Activated CD8-positive, alpha-beta T cell treated with anti-CD3 and anti-CD28 coated beads for 36 hours (primary cell): ENCODE results near the gene LAPTM5. TPM values are rescaled to one million over a fixed set of nuclear protein-coding genes. Genes with fewer than 3 reads are reported as not detected.

Source experiments
- ATAC-seq: fragments of 200-7000 bp; cut with Tn5 transposase; one replicate; pipeline ENCODE4 v1.10.0; 2021; ENCODE audit warnings: mild to moderate bottlenecking, moderate library complexity
- CTCF ChIA-PET: fragments of 350-600 bp; sonication (Branson Sonifier 250); formaldehyde crosslinking; loops from one replicate; lab custom pipeline; 2021; ENCODE audit warnings: antibody characterized with exemption; lab: Charles Lee
- POLR2A ChIA-PET: fragments of 350-600 bp; sonication (Branson Sonifier 250); formaldehyde crosslinking; loops from one replicate; lab custom pipeline; 2021; ENCODE audit warnings: antibody characterized with exemption; lab: Charles Lee
- DNase-seq: peaks from one replicate; pipeline ENCODE4 v3.0.0-alpha.2; 2020
- H3K27ac Mint-ChIP-seq: one replicate; pipeline ENCODE4 v1.8.0; 2021; ENCODE audit warnings: mild to moderate bottlenecking, mixed read lengths
- H3K27me3 Mint-ChIP-seq: one replicate; pipeline ENCODE4 v1.8.0; 2021; ENCODE audit warnings: mixed read lengths
- H3K36me3 Mint-ChIP-seq: one replicate; pipeline ENCODE4 v1.8.0; 2021; ENCODE audit warnings: low read depth, mixed read lengths
- H3K4me1 Mint-ChIP-seq: one replicate; pipeline ENCODE4 v1.8.0; 2021; ENCODE audit warnings: low read depth, mixed read lengths
- H3K4me3 Mint-ChIP-seq: one replicate; pipeline ENCODE4 v1.8.0; 2021; ENCODE audit warnings: mild to moderate bottlenecking, moderate library complexity, mixed read lengths
- H3K9me3 Mint-ChIP-seq: one replicate; pipeline ENCODE4 v1.8.0; 2021; ENCODE audit warnings: mixed read lengths
- CTCF ChIP-seq: fragments of 200-600 bp; IDR thresholded peaks from one replicate; pipeline ENCODE4 v1.8.0; 2022; ENCODE audit warnings: antibody characterized with exemption, mild to moderate bottlenecking
- intact Hi-C: fragments of 100-400 bp; cut with micrococcal nuclease; formaldehyde crosslinking; loops from one replicate; pipeline ENCODE4 v1.10.0; 2022
- total RNA-seq, 2 experiments: library from RNA; stranded (reverse); gene quantifications; one replicate each; pipeline ENCODE4 v1.2.3, GENCODE V29; 2021

Gene LAPTM5
- total RNA-seq, 2 experiments from 2014 or later: 229 to 237 TPM

GRCh38 chr1:30798389-30799232, 41.0 kb upstream of the LAPTM5 start:
- H3K9me3 Mint-ChIP-seq: no peaks in the 10 kb centered on the region
- intact Hi-C loops: no loop called here
- H3K4me1 Mint-ChIP-seq: peaks cover 2% of the 10 kb centered on the region
- H3K27me3 Mint-ChIP-seq: peaks cover 4% of the 10 kb centered on the region
- H3K27ac Mint-ChIP-seq: no peak overlapping the region
- ATAC-seq (no peak), DNase-seq (no peak)
- POLR2A ChIA-PET: interaction anchor here (0.8 kb wide), 1 partner anchor 112 kb away, joined by 3 read pairs; no protein-coding TSS in a partner anchor
- H3K4me3 Mint-ChIP-seq: no peak overlapping the region
- CTCF ChIA-PET: interaction anchor here (0.9 to 5.6 kb wide), 3 partner anchors 13 to 130 kb away, joined by 3 to 80 read pairs (median 4); no protein-coding TSS in a partner anchor
- no peak for TF ChIP-seq CTCF
- no peaks in the 10 kb centered on the region for H3K36me3 Mint-ChIP-seq

GRCh38 chr1:30795026-30795425, 37.5 kb upstream of the LAPTM5 start:
- Mint-ChIP-seq H3K9me3 (no peaks in the 10 kb centered on the region), H3K36me3 (no peaks in the 10 kb centered on the region), H3K27ac (no peak overlapping the region), H3K27me3 (peaks cover 1% of the 10 kb centered on the region), H3K4me3 (no peak overlapping the region), H3K4me1 (peaks cover 9% of the 10 kb centered on the region)
- intact Hi-C loops: no loop called here
- ATAC-seq (no peak), DNase-seq (no peak)
- CTCF ChIA-PET: interaction anchor here (1.2 to 1.7 kb wide), 3 partner anchors 76 to 134 kb away, joined by 3 to 5 read pairs (median 5); no protein-coding TSS in a partner anchor
- TF ChIP-seq CTCF: no peak
- POLR2A ChIA-PET: interaction anchor here (0.8 kb wide), 1 partner anchor 119 kb away, joined by 3 read pairs; no protein-coding TSS in a partner anchor

GRCh38 chr1:30794260-30794659, 36.7 kb upstream of the LAPTM5 start:
- no peak for TF ChIP-seq CTCF
- ATAC-seq: no peak
- POLR2A ChIA-PET: interaction anchor here (0.8 kb wide), 1 partner anchor 120 kb away, joined by 3 read pairs; no protein-coding TSS in a partner anchor
- intact Hi-C loops: no loop called here
- H3K36me3 Mint-ChIP-seq: no peaks in the 10 kb centered on the region
- H3K27ac Mint-ChIP-seq: no peak overlapping the region
- peaks cover 11% of the 10 kb centered on the region for H3K4me1 Mint-ChIP-seq
- DNase-seq: no peak
- H3K9me3 Mint-ChIP-seq: no peaks in the 10 kb centered on the region
- peaks cover 2% of the 10 kb centered on the region for H3K27me3 Mint-ChIP-seq
- CTCF ChIA-PET: interaction anchor here (0.8 to 2.9 kb wide), 7 partner anchors 8 to 134 kb away, joined by 3 to 15 read pairs (median 4); no protein-coding TSS in a partner anchor
- no peak overlapping the region for H3K4me3 Mint-ChIP-seq

- intact Hi-C loops: no loop called here
- ATAC-seq: no peak
- ChIA-PET POLR2A (no interaction called here), CTCF (interaction anchor here (0.8 to 2.9 kb wide), 7 partner anchors 9 to 75 kb away, joined by 3 to 15 read pairs (median 4); no protein-coding TSS in a partner anchor)
- no peak overlapping the region for H3K4me3 Mint-ChIP-seq
- H3K36me3 Mint-ChIP-seq: no peaks in the 10 kb centered on the region
- no peaks in the 10 kb centered on the region for H3K9me3 Mint-ChIP-seq
- no peak for DNase-seq
- no peak for TF ChIP-seq CTCF
- no peak overlapping the region for H3K27ac Mint-ChIP-seq
- peaks cover 11% of the 10 kb centered on the region for H3K4me1 Mint-ChIP-seq
- H3K27me3 Mint-ChIP-seq: peaks cover 2% of the 10 kb centered on the region
Observed at GRCh38 chr1:30793209-30793608, 35.6 kb upstream of the LAPTM5 start.

GRCh38 chr1:30791868-30792267, 34.3 kb upstream of the LAPTM5 start:
- no peaks in the 10 kb centered on the region for H3K36me3 Mint-ChIP-seq
- H3K27me3 Mint-ChIP-seq: peaks cover 4% of the 10 kb centered on the region
- ATAC-seq (no peak), DNase-seq (no peak)
- intact Hi-C loops: no loop called here
- H3K4me1 Mint-ChIP-seq: peaks cover 9% of the 10 kb centered on the region
- no peak for TF ChIP-seq CTCF
- ChIA-PET POLR2A (no interaction called here), CTCF (interaction anchor here (2.9 kb wide), 1 partner anchor 10 kb away, joined by 15 read pairs; no protein-coding TSS in a partner anchor)
- no peak overlapping the region for H3K27ac Mint-ChIP-seq
- no peak overlapping the region for H3K4me3 Mint-ChIP-seq
- no peaks in the 10 kb centered on the region for H3K9me3 Mint-ChIP-seq
